NCI-H2227 treated with DMSO at 0.1 percent for 48 hours (cell line): Measurements from ENCODE around the gene SLC7A5.
"Not testable (repeated sequence)": the region's sequence is repeated elsewhere in the genome, so short reads cannot be mapped to it uniquely, and the experiment has no call there.

Experiments
- DNase-seq: peaks from one replicate; lab custom pipeline; 2025; lab: John Stamatoyannopoulos, UW

The SLC7A5 gene

DNA sequence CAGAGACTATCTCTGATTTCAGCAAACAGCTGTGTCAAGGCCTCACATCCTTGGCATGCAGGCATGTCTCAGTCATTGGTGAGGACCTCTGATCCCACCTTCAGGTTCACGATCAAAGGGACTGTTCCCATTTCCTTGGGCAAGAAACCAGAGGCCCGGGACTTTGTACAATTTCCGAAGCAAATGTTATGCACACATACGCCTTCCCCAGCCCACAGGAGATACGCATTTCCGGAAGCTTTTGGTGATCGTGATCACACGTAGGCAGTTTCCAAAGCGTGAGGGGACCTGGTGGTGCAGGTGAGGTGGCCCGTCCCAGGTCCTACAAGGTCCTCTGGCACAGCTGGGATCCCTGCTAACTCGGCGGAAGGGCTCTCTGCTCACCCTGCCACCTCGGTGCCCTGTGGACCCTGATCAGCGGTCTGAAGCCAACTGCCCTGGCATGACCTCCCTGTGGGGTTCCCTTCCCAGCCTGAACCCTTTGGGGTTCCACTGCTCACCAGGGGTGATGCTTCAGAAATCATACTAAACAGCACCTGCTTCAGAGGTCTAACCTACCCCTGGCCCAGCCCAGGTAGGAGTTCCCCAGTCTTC, 74.7 kb downstream of the SLC7A5 start:
- no peak for DNase-seq

DNA sequence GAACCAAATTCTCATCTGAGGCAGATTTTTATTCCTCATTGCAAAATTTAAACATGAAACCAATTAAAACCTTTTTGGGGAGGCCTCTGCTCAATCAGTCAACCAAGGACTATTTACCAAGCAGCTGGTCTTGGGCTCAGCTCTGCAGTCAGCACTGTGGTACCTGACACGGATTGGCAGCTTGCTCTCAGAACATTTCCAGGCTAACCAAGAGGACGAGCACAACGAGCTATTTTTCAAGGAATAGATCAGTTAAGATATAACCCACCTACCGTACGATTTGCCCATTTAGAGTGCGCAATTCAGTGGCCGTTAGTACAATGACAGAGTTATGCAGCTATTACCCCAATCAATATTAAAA, 77.1 kb downstream of the SLC7A5 start:
- no peak for DNase-seq

DNA sequence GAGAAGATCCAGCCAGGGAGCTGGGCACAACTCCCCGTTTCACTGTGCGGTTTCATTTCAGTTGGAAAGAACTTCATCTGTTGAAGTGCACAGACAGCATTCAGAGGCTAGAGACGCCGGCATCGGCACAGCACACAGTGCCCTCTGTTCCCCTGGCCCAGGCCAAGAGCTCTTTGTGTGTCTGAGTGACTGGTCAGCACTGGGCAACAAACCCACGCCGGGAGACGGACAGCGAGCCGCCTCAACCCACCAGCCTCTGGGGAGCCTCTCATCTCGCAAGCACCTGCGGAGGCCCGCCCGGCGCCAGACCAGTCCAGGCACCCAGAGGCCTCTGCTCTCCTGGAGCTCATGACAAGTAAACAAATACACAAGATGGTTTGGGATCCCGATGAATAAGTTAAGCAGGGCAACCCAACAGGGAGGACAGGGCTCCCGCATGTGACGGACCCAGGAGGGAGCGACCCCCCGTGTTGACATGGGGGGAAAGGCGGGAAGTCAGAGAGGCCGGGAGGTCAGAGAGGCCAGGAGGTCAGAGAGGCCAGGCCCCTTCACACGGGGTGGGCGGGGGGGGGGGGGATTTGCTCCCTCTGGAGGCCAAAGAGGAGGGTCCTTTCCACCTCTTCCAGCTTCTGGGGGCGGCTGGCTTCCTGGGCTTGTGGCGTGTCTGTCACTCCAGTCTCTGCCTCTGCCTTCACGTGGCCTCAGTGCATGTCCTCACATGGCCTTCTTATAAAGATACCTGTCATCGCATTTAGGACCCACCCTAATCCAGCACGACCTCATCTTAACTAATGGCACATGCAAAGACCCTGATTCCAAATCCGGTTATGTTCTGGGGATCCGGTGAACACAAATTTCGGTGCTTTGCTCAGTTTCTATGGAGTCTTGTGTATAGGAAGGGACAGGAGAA, 77.8 kb downstream of the SLC7A5 start:
- DNase-seq: no peak

DNA sequence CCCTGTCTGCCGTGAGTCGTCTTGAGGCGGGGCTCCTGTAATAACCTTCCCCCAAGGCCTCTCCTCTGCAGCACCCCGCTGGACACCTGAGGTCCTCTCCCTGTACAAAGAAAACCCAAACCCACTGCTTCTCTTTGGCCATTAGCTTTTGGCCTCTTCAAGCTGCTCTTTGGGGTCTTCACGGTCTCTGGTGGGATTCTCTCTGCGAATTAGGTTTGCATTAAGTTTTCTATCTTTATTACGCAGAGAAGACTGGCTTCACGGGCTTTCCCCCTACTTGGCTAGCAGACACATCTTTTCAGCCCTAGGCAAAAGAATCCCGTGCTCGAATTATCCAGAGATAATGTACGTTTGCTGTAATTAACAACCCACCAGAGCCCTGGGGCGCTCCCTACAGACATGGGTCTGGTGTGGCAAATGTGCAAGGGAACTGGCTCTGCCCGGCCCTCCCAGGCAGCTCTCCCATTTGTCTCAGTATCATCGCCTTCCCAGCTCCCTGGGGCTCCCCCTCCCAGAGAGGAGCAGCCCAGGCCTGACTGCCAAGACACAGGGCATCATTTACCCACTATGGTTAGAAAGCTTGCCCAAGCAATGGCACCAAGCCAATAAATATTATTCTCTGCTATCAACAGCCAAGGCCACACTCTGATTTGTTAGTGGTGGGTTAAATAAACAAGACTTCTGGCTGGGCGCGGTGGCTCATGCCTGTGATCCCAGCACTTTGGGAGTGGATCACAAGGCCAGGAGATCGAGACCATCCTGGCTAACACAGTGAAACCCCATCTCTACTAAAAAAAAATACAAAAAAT, 78.8 kb downstream of the SLC7A5 start:
- DNase-seq: no peak

DNA sequence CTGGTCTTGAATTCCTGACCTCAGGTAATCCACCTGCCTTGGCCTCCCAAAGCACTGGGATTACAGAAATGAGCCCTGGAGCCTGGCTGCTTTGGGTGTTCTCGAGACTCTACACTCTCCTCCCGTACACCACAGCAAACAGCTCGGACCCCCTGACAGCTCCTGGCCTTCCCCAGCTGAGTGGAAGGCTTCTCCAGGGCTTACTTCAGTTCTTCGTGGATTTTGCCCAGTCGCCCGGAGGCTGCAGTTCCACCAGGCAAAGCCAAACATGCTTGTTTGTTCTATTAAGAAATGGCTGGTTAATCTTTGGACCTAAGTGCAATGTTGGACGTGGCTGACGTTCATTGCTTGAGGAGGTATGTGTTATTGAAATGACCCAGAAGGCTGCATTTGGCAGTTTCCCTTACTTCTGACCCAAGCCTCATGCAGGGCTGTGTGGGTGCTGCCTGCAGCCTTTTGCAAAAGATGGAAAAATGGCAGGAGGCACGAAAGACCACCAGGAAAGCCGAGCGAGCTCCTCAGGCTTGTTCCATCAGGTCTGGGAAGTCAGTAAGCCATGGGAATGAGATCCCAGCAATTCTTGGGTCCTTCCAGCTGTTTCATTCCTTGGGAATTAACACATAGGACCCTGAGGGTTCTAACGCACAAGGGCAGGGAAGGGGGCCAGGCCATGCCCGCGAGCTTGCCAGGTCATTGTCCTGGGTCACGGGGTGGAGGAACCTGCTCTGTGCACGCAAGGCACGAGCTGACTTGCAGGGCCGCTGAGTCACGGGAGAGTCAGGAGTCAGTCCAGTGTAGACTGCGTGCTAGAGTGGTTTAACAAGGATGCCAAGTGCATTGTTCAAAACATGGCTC, 79.6 kb downstream of the SLC7A5 start:
- DNase-seq: no peak

DNA sequence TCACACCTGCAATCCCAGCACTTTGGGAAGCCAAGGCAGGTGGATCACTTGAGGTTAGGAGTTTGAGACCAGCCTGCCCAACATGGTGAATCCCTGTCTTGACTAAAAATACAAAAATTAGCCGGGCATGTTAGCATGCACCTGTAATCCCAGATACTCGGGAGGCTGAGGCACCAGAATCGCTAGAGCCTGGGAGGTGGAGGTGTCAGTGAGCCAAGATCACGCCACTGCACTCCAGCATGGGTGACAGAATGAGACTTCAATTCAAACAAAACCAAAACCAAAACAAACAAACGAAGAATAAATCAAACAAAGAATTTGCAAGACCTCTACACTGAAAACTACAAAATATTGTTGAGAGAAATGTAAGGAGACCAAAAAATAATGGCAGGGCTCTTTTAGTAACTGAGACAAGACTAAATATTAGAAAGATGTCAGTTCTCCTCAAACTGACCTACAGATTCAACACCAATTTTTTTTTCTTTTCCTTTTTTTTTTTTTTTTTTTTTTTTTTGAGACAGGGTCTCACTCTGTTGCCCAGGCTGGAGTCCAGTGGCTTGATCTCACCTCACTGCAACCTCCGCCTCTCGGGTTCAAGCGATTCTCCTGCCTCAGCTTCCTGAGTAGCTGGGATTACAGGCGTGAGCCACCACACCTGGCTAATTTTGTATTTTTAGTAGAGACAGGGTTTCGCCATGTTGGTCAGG, 80.4 kb downstream of the SLC7A5 start:
- DNase-seq: not testable (repeated sequence)

DNA sequence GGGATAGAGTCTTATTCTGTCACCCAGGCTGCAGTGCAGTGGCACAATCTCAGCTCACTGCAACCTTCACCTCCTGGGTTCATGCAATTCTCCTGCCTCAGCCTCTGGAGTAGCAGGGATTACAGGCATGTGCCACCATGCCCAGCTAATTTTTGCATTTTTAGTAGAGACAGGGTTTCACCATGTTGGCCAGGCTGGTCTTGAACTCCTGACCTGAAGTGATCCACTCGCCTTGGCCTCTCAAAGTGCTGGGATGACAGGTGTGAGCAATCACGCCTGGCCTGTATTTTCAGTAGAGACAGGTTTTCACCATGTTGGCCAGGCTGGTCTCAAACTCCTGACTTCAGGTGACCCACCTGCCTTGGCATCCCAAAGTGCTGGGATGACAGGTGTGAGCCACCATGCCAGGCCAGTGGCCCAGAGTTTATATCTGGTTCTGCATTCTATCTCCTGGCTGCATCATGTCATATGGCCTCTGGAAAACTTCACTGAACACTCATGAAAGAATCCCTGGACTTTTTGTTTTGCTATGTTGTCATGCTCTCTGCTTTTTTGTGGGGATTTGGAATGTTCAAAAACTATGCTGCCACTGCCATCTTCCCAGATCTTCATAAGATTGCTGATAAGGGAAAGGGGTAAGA, 81.7 kb downstream of the SLC7A5 start:
- DNase-seq: not testable (repeated sequence)

DNA sequence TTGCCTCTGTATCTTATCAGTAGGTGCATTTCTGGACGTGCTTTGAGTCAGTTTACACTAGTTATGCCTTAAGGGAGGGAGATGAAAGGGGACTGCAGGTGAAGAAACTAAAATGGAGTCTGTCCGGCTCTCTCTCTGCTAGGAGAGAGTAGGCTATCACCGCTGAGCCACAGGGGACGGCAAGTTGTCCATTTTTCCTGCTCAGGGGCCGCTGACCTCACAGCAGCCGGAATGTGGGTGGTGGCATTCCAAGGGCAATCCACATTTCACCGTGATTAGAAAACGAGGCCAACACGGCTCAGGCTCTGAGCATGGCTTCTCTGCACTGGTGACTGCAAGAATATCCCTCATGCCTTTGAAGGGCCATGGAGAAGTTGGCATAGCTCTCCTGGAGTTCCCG, 84.5 kb downstream of the SLC7A5 start:
- DNase-seq: no peak

DNA sequence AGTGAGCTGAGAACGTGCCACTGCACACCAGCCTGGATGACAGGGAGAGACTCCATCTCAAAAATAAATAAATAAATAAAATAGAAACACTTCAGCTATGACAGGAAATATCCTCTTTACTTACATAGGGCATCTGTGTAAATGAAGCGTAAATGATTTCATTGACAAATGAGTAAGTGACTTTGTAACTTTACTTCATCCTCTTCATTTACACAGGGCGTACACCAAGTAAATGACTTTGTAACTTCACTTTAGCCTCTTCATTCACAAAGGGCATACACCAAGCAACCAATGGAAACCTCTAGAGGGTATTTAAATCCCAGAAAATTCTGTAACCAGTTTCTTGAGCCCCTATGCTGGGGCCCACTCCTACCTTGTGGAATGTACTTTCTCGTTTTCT, 87.3 kb downstream of the SLC7A5 start:
- DNase-seq: no peak

DNA sequence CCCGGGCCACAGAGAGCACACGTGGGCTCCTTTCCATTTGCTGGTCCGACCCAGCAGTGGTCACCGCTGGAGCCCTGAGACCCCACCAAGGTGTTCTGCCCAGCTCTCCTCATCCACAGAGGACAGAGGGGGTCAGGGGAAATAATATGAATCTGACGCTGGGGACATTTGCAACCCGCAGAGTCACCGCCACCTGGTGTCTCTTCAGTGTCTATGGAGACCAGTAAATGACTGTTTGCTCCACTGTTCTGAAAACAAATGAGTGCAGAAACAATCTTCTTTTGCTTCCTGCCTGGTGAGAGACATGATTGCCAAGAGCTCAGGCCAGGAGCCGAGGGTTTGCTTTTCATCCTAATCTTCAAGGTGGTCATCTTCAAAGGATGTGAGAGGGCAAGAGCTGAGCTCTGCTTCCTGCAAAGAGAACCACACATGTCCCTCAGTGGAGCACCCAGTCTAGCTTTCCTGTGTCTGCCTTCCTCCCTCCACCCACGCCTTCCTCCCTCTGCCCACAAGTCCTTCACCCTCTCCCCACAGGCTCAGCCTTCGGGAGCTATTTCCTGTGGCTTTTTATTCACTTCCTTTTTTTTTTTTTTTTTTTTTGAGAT, 88.8 kb downstream of the SLC7A5 start:
- DNase-seq: no peak
